ENCODE measurements around the gene CMTM8.

The CMTM8 gene

GRCh38 chr3:32372213-32372490 is 133.7 kb downstream of the CMTM8 start:
- TF ChIP-seq CTCF (IDR thresholded peaks at IDR 0.05; ENCODE audit: borderline replicate concordance, insufficient read depth, low read depth, low read length) = no peak
- no peak overlapping the region for H3K4me3 ChIP-seq (ENCODE audit: low read depth, low read length)

GRCh38 chr3:32373276-32373675 is 134.8 kb downstream of the CMTM8 start:
- TF ChIP-seq CTCF (IDR thresholded peaks at IDR 0.05; ENCODE audit: borderline replicate concordance, insufficient read depth, low read depth, low read length) = no peak
- no peak overlapping the region for H3K4me3 ChIP-seq (ENCODE audit: low read depth, low read length)

- H3K4me3 ChIP-seq (ENCODE audit: low read depth, low read length) = no peak overlapping the region
- TF ChIP-seq CTCF (IDR thresholded peaks at IDR 0.05; ENCODE audit: borderline replicate concordance, insufficient read depth, low read depth, low read length) = no peak
These were observed 135.4 kb downstream of the CMTM8 start for GRCh38 chr3:32373844-32374243.

GRCh38 chr3:32374788-32375595 is 136.5 kb downstream of the CMTM8 start:
- peak; percentile 44; the same call in 1 of the 2 replicates for TF ChIP-seq CTCF (IDR thresholded peaks at IDR 0.05; ENCODE audit: borderline replicate concordance, insufficient read depth, low read depth, low read length)
- H3K4me3 ChIP-seq (ENCODE audit: low read depth, low read length) = no peak overlapping the region

- no peak for TF ChIP-seq CTCF (IDR thresholded peaks at IDR 0.05; ENCODE audit: borderline replicate concordance, insufficient read depth, low read depth, low read length)
- no peak overlapping the region for H3K4me3 ChIP-seq (ENCODE audit: low read depth, low read length)
These were observed 137.1 kb downstream of the CMTM8 start for GRCh38 chr3:32375596-32375930.

GRCh38 chr3:32376115-32376514 is 137.6 kb downstream of the CMTM8 start:
- no peak overlapping the region for H3K4me3 ChIP-seq (ENCODE audit: low read depth, low read length)
- TF ChIP-seq CTCF (IDR thresholded peaks at IDR 0.05; ENCODE audit: borderline replicate concordance, insufficient read depth, low read depth, low read length) = no peak

GRCh38 chr3:32379831-32380500 is 141.5 kb downstream of the CMTM8 start:
- TF ChIP-seq CTCF (IDR thresholded peaks at IDR 0.05; ENCODE audit: borderline replicate concordance, insufficient read depth, low read depth, low read length) = no peak
- no peak overlapping the region for H3K4me3 ChIP-seq (ENCODE audit: low read depth, low read length)

Data from GM12875 (cell line).